DND-41 (cell line): Measurements from ENCODE around the gene CHMP4B.

ENCODE experiments used
- ATAC-seq: fragments of 200-7000 bp; cut with Tn5 transposase; 3 replicates; pipeline ENCODE4 v1.9.1; 2021; ENCODE audit warnings: low read depth; ENCODE audit not compliant: insufficient read depth
- DNase-seq: peaks from one replicate; pipeline ENCODE4 v3.0.0-alpha.2; 2020
- H2AFZ ChIP-seq: 2 replicates; pipeline ENCODE4 v1.6.0; 2012; ENCODE audit warnings: low read depth, low read length
- H3K27ac ChIP-seq: 2 replicates; pipeline ENCODE4 v1.5.1; 2012; ENCODE audit warnings: low read length, inconsistent platforms
- H3K27me3 ChIP-seq: fragments of 200-600 bp; sonication (generic); 2 replicates; pipeline ENCODE4 v1.6.0; 2012; ENCODE audit warnings: low read length, mild to moderate bottlenecking, inconsistent platforms; ENCODE audit not compliant: insufficient read depth, poor library complexity
- H3K36me3 ChIP-seq: 2 replicates; pipeline ENCODE4 v1.5.1; 2012; ENCODE audit warnings: low read length, inconsistent platforms; ENCODE audit not compliant: insufficient read depth
- H3K4me1 ChIP-seq: 2 replicates; pipeline ENCODE4 v1.5.1; 2012; ENCODE audit warnings: mild to moderate bottlenecking, low read length; ENCODE audit not compliant: insufficient read depth
- H3K4me2 ChIP-seq: 2 replicates; pipeline ENCODE4 v1.6.0; 2012; ENCODE audit warnings: mild to moderate bottlenecking, moderate library complexity, low read length, inconsistent platforms; ENCODE audit not compliant: insufficient read depth
- H3K4me3 ChIP-seq, 2 experiments: fragments of 200-600 bp in 1 of 2; shearing (Covaris generic) in 1 of 2; 2 replicates each; pipeline ENCODE4 v1.5.1; 2012 to 2016; ENCODE audit warnings: inconsistent platforms in 2 of 2, low read length in 2 of 2, mild to moderate bottlenecking in 2 of 2, low read depth in 1 of 2, moderate library complexity in 1 of 2
- H3K79me2 ChIP-seq: 2 replicates; pipeline ENCODE4 v1.6.0; 2012; ENCODE audit warnings: low read length, inconsistent platforms; ENCODE audit not compliant: insufficient read depth
- H3K9ac ChIP-seq: 2 replicates; pipeline ENCODE4 v1.6.0; 2012; ENCODE audit warnings: low read depth, mild to moderate bottlenecking, inconsistent platforms, low read length, moderate library complexity
- H3K9me3 ChIP-seq: 2 replicates; pipeline ENCODE4 v1.5.1; 2012; ENCODE audit warnings: low read length, moderate library complexity, mild to moderate bottlenecking, inconsistent platforms; ENCODE audit not compliant: insufficient read depth, severe bottlenecking
- H4K20me1 ChIP-seq: 2 replicates; pipeline ENCODE4 v1.6.0; 2012; ENCODE audit warnings: low read length; ENCODE audit not compliant: insufficient read depth
- EZH2 ChIP-seq: IDR thresholded peaks from 3 replicates; pipeline ENCODE4 v1.6.1; 2012; ENCODE audit warnings: borderline replicate concordance, low read depth, mild to moderate bottlenecking, moderate library complexity, low read length, inconsistent platforms; ENCODE audit not compliant: severe bottlenecking
- TF ChIP-seq, protein P1 (sequence below): IDR thresholded peaks from 2 replicates; pipeline ENCODE4 v1.5.1; 2012; ENCODE audit warnings: borderline replicate concordance, low read length, moderate library complexity, mild to moderate bottlenecking; ENCODE audit not compliant: poor library complexity, severe bottlenecking; ENCODE audit errors: extremely low read depth

Gene CHMP4B

DNA sequence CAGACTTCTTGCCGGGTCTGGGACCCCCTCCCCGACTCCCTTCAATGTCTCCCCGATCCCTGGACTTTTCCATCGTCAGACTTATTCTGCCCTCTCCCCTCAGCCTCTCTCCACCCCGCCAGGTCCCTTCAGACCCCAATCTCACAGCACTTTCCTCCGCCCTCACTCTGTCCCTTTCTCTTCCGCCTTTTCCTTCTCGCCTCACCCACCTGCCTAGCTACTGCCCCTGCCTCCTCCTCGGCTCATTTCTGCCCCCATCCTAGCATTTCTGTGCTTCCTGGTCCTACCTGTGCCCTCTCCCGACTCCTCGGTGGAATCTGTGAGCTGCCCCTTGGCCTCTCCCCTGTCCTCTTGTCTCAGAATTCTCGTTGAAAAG is 616 bp downstream of the CHMP4B start:
- peak overlapping the region; percentile 82 for H3K4me2 ChIP-seq
- H4K20me1 ChIP-seq, result peaks cover 45% of the 10 kb centered on the region
- no peaks in the 10 kb centered on the region for H3K27me3 ChIP-seq
- peaks cover 55% of the 10 kb centered on the region for H3K79me2 ChIP-seq
- H3K4me1 ChIP-seq, result peaks cover 43% of the 10 kb centered on the region
- peak overlapping the region; percentile 57 to 70 for H3K4me3 ChIP-seq
- TF ChIP-seq, protein P1, sequence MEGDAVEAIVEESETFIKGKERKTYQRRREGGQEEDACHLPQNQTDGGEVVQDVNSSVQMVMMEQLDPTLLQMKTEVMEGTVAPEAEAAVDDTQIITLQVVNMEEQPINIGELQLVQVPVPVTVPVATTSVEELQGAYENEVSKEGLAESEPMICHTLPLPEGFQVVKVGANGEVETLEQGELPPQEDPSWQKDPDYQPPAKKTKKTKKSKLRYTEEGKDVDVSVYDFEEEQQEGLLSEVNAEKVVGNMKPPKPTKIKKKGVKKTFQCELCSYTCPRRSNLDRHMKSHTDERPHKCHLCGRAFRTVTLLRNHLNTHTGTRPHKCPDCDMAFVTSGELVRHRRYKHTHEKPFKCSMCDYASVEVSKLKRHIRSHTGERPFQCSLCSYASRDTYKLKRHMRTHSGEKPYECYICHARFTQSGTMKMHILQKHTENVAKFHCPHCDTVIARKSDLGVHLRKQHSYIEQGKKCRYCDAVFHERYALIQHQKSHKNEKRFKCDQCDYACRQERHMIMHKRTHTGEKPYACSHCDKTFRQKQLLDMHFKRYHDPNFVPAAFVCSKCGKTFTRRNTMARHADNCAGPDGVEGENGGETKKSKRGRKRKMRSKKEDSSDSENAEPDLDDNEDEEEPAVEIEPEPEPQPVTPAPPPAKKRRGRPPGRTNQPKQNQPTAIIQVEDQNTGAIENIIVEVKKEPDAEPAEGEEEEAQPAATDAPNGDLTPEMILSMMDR, result no peak
- no peak for TF ChIP-seq EZH2
- peak overlapping the region; percentile 66 for H2AFZ ChIP-seq
- peak; percentile 50 for DNase-seq
- peak overlapping the region; percentile 71 for H3K9ac ChIP-seq
- peak; percentile 23; the same call in 1 of the 3 replicates for ATAC-seq
- H3K36me3 ChIP-seq, result peaks cover 21% of the 10 kb centered on the region
- peak overlapping the region; percentile 71 for H3K27ac ChIP-seq
- no peaks in the 10 kb centered on the region for H3K9me3 ChIP-seq

DNA sequence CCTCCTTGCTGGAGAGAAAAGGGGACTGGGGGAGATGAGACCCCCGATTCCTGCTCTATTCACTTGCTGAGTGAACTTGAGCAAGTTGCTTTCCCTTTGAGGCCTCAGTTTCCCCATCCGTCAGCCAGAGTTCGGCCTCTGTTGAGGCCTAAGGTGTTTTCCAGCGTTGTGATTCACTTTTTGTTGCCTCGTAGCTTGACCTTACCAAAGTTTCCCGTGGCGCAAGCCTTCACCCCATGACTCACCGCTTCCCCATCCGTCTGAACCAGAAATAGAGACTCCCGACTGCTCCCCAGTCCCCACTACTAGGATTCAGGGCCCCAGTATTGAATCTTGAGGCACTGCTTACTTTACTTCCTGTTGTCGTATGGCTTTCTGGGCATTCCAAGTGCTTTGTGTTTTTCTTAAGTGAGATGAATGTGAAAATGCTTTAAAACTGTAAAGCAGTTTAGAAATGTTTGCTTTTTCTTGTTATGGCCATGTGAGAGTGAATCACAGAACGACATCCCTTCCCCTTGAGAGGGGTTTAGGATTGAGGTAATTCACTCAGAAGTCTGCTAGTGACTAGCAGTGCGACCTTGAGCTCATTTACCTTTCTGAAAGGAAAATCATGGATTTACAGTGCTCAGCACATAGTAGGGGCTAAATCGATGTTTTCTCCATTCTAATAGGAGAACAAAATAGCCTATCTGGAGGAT is 1.2 kb downstream of the CHMP4B start:
- Histone ChIP-seq H3K79me2 (peaks cover 61% of the 10 kb centered on the region), H3K27me3 (no peaks in the 10 kb centered on the region), H4K20me1 (peaks cover 50% of the 10 kb centered on the region), H3K36me3 (peaks cover 21% of the 10 kb centered on the region), H3K4me3 (peak overlapping the region; percentile 57 to 70), H3K9ac (peak overlapping the region; percentile 71), H3K4me2 (peak overlapping the region; percentile 82), H3K27ac (peak overlapping the region; percentile 71), H2AFZ (peak overlapping the region; percentile 66; the same call in 1 of the 2 replicates), H3K9me3 (no peaks in the 10 kb centered on the region), H3K4me1 (peaks cover 43% of the 10 kb centered on the region)
- ATAC-seq, result no peak
- DNase-seq, result peak; percentile 19
- TF ChIP-seq, protein P1, result no peak
- no peak for TF ChIP-seq EZH2

DNA sequence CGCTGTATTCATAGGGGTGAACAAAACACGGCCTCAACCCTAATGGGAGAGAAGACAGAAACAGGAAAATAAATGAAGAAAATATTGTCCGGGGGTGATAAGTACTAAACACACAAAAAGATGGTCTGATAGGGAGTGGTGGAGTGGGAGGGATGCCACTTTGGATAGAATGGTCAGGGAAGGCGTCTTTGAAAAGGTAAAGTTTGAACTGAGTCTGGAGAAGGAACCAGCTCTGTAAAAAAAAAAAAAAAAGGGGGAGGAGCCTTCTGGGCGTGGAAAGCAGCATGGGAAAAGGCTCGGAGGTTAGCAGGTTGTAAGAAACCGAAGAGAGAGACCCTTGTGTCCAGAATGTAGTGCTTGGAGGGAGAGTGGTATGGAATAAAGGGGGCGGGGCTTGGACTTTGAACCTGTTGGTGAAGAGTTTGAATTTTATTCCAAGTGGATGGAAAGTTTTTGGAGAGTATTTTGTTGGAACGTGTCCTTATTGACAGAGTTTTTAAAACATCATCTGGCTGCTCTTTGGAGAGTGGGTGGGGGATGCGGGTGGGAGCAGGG is 1.8 kb downstream of the CHMP4B start:
- H3K4me3 ChIP-seq, result peak overlapping the region; percentile 57 to 70; a peak in 3 of 4 replicates
- H3K4me1 ChIP-seq, result peaks cover 43% of the 10 kb centered on the region
- H2AFZ ChIP-seq, result no peak overlapping the region
- TF ChIP-seq, protein P1, result no peak
- no peak for TF ChIP-seq EZH2
- no peak for ATAC-seq
- peak overlapping the region; percentile 71 for H3K9ac ChIP-seq
- peak overlapping the region; percentile 71; the same call in 1 of the 2 replicates for H3K27ac ChIP-seq
- no peaks in the 10 kb centered on the region for H3K27me3 ChIP-seq
- H3K79me2 ChIP-seq, result peaks cover 68% of the 10 kb centered on the region
- H4K20me1 ChIP-seq, result peaks cover 57% of the 10 kb centered on the region
- H3K36me3 ChIP-seq, result peaks cover 21% of the 10 kb centered on the region
- H3K9me3 ChIP-seq, result no peaks in the 10 kb centered on the region
- no peak for DNase-seq
- H3K4me2 ChIP-seq, result peak overlapping the region; percentile 82
